ENCODE measurements around the gene MRPL42. TPM values are rescaled to one million over a fixed set of nuclear protein-coding genes. Genes with fewer than 3 reads are reported as not detected.

The MRPL42 gene
- total RNA-seq, 4 donors from 2014 or later, result 15.6 to 66.4 (median 27.2) TPM

DNA sequence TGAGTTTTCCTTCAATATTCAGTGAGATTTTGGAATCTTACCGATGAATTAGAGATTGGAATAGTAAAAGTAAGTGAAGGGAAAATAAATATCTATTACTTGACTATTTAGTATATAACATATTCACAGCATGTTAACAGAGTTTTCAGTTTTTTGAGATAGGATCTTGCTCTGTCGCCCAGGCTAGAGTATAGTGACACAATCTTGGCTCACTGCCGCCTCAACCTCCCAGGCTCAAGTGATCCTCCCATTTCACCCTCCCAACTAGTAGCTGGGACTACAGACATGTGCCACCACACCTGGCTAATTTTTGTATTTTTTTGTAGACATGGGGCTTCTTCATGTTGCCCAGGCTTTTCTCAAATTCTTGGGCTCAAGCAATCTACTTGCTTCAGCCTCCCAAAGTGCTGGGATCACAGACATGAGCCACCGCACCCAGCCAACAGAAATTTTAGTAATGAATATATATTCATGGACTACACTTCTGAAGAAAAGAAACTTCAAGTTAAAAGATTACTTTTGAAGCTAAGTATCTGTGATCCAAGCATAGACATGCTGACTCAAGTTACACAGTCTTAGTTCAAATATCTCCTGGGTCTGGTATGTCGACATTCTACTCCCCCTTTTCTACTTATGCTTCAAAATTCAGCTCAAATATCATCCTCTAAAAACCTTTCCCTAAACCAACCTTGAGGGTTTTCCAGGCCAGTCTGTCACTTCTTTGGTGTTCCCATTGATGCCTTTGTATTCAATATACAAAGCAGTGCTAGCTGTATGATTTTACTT, 39.3 kb upstream of the MRPL42 start:
- TF ChIP-seq, protein P1, sequence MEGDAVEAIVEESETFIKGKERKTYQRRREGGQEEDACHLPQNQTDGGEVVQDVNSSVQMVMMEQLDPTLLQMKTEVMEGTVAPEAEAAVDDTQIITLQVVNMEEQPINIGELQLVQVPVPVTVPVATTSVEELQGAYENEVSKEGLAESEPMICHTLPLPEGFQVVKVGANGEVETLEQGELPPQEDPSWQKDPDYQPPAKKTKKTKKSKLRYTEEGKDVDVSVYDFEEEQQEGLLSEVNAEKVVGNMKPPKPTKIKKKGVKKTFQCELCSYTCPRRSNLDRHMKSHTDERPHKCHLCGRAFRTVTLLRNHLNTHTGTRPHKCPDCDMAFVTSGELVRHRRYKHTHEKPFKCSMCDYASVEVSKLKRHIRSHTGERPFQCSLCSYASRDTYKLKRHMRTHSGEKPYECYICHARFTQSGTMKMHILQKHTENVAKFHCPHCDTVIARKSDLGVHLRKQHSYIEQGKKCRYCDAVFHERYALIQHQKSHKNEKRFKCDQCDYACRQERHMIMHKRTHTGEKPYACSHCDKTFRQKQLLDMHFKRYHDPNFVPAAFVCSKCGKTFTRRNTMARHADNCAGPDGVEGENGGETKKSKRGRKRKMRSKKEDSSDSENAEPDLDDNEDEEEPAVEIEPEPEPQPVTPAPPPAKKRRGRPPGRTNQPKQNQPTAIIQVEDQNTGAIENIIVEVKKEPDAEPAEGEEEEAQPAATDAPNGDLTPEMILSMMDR (IDR thresholded peaks at IDR 0.05; ENCODE audit: low read depth), result no peak

DNA sequence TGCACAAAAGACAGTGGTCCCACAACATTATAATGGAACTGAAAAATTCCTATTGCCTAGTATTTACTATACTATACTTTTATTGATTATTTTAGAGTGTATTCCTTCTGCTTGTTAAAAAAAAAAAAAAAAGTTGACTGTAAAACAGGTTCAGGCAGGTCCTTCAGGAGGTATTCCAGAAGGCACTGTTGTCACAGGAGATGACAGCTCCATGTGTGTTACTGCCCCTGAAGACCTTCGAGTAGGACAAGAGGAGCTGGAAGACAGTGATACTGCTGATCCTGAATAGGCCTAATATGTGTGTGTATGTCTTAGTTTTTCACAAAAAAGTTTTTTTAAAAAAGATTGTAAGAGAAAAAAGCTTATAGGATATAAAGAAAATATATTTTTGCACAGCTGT, 37.9 kb upstream of the MRPL42 start:
- TF ChIP-seq, protein P1 (IDR thresholded peaks at IDR 0.05; ENCODE audit: low read depth), result no peak

DNA sequence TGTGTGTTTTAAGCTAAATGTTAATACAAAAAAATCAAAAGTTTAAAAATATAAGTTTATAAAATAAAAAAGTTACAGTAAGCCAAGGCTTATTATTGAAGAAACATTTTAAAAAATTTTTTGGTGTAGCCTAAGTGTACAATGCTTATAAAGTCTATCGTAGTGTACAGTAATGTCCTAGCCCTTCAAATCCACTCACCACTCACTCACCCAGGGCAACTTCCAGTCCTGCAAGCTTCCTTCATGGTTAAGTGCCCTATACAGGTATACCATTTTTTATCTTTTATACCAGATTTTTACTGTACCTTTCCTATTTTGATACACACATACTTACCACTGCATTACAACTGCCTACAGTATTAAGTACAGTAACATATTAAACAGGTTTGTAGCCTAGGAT, 37.5 kb upstream of the MRPL42 start:
- TF ChIP-seq, protein P1 (IDR thresholded peaks at IDR 0.05; ENCODE audit: low read depth), result no peak

DNA sequence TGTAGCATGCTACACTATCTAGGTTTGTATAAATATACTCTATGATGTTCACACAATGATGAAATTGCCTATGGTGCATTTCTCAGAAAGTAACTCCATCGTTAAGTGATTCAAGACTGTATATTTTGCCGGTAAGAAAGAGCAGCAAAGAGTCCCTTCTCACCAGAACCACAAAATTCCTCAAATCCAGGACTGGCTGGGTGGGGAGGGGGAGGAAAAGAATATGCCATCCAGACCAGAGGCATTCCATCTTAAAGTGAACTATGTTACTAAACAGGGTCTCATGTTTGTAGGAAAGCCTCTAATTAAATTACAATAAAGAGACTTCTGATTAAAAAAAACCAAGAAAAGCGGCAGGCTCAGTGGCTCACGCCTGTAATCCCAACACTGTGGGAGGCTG, 37.0 kb upstream of the MRPL42 start:
- TF ChIP-seq, protein P1 (IDR thresholded peaks at IDR 0.05; ENCODE audit: low read depth), result no peak

DNA sequence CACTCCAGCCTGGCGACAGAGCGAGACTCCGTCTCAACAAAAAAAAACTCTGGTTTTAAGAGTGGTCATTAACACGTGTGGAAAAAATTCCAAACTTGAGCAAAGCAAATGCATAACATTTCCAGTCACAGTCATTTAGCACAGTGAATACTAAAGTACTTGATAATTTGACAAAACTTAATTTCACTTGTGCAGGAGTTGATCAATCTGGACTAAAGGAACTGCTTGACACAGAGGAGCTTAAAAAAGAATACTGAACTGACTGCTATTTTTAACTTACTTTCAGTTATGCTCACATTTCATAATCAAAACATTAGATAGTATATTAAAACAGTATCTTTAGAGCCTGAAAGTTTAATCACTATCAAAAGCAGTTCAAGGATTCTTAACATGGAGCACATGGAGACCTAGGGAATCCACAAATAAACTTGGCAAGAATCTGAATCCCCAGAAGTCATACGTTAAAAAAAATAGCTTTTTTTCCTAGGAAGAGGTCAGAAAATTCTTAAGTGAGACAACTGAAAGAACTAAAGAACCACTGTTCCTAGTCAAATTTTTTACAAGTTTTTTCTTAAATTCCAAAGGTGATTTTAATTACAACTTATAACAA, 33.0 kb upstream of the MRPL42 start:
- TF ChIP-seq, protein P1 (IDR thresholded peaks at IDR 0.05; ENCODE audit: low read depth), result no peak

DNA sequence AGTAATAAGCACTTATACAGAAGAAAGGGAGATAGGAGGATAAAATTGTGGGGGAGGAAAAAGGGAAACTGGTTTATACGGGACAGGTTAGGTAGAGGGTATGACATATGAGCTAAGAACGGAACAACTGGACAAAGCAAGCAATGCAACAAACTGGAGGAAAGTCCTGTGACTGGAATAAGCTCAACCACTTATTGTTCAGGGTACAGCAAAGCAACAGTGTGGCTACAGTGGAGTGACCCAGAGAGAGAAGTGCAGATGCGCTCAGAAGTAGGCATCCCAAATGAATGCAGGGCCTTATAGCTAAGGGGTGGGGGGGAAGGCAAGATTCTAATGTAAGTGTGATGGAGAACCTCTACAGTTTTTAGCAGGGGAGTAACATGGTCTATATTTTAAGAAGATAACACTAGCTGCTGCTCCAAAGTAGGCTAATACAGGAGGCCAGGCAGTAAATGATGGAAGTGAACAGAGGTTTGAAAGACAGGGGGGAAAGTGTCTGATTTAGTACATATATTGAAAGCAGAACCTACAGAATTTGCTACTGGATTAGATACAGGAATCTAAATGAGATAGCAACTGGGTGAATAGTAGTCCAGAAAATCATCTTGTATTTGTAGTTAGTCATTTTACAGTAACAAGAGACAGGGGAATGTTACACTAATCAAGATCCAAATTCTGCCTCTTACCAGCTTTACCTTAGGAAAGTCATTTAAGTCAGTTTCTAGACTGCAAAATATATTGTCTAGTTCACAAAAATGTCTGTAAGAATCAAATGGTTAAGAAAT, 28.9 kb upstream of the MRPL42 start:
- TF ChIP-seq, protein P1 (IDR thresholded peaks at IDR 0.05; ENCODE audit: low read depth), result no peak
